ENCODE data around the gene SEMA3G.

Gene SEMA3G

DNA sequence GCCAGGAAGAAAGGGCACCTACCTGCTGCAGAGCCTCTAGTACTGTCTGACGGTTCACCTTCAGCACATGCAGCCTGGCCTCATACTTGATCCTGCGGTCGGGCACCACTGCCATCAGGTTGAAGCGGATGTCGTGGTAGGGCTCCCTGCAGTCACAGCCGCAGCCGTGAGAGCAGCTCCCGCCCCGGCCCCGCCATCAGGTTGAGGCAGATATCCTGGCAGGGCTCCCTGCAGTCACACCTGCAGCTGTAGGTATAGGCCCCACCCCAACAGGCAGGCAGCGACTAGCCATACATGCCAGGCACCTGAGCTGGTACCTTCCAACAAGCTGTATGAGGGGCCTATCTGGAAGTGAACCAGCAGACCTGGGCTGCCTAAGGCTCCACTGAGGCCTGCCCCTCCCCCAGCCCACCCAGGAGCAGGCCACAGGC lies 38.7 kb downstream of the SEMA3G start:
- H2AFZ ChIP-seq (ENCODE audit: low read length) = no peak overlapping the region
- H3K9ac ChIP-seq (ENCODE audit: low read depth, low read length, poor library complexity, severe bottlenecking) = no peak overlapping the region
- TF ChIP-seq, protein P1, sequence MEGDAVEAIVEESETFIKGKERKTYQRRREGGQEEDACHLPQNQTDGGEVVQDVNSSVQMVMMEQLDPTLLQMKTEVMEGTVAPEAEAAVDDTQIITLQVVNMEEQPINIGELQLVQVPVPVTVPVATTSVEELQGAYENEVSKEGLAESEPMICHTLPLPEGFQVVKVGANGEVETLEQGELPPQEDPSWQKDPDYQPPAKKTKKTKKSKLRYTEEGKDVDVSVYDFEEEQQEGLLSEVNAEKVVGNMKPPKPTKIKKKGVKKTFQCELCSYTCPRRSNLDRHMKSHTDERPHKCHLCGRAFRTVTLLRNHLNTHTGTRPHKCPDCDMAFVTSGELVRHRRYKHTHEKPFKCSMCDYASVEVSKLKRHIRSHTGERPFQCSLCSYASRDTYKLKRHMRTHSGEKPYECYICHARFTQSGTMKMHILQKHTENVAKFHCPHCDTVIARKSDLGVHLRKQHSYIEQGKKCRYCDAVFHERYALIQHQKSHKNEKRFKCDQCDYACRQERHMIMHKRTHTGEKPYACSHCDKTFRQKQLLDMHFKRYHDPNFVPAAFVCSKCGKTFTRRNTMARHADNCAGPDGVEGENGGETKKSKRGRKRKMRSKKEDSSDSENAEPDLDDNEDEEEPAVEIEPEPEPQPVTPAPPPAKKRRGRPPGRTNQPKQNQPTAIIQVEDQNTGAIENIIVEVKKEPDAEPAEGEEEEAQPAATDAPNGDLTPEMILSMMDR (conservative IDR thresholded peaks at IDR 0.05; ENCODE audit: low read length) = no peak
- no peak for TF ChIP-seq EZH2phosphoT487 (IDR thresholded peaks at IDR 0.05; ENCODE audit: borderline replicate concordance)

DNA sequence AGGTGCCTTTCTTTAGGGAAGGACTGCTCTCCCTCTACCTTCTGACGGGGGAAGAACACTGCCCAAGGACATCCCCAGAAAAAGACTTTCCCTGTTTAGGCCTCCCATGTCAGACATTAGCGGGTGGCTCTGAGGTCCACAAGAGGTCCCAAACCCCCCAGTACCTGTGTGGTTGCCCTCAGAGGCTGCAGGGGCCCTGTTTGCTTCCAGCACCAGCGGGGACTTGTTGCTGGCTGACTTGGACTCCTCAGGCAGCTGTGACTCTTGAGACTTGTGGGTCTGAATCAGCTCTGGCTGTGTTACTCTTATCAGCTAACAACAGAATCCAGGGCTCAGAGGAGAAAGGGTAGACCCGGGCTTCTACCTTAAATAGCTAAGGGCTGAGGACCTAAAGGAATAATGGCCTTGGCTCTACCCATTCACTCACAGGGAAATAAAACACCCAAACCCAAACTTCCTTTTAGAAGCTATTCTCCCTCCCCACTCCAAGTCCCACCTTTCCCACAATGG lies 39.2 kb downstream of the SEMA3G start:
- H3F3A ChIP-seq (ENCODE audit: low read depth) = no peaks in the 10 kb centered on the region
- peaks cover 25% of the 10 kb centered on the region for H3K4me1 ChIP-seq (ENCODE audit: insufficient read depth, low read length, poor library complexity, severe bottlenecking)
- TF ChIP-seq, protein P1 (conservative IDR thresholded peaks at IDR 0.05; ENCODE audit: low read length) = no peak
- no peak for TF ChIP-seq EZH2phosphoT487 (IDR thresholded peaks at IDR 0.05; ENCODE audit: borderline replicate concordance)
- H3K4me2 ChIP-seq (ENCODE audit: low read depth, low read length, poor library complexity, severe bottlenecking) = peak overlapping the region; percentile 99
- H3K9me2 ChIP-seq (replicated peaks; ENCODE audit: low read depth, low read length) = no peaks in the 10 kb centered on the region
- H3K4me3 ChIP-seq (ENCODE audit: low read length, poor library complexity, severe bottlenecking) = no peak overlapping the region
- peaks cover 60% of the 10 kb centered on the region; the same call in 1 of the 2 replicates for H3K36me3 ChIP-seq (ENCODE audit: insufficient read depth, low read length)
- H3K9me3 ChIP-seq (ENCODE audit: insufficient read depth, low read depth, low read length) = no peaks in the 10 kb centered on the region
- H3K27me3 ChIP-seq (ENCODE audit: insufficient read depth, low read length, poor library complexity, severe bottlenecking) = no peaks in the 10 kb centered on the region
- H2AFZ ChIP-seq (ENCODE audit: low read length) = no peak overlapping the region
- peaks cover 18% of the 10 kb centered on the region for H4K20me1 ChIP-seq (ENCODE audit: insufficient read depth, low read length, poor library complexity, severe bottlenecking)
- no peak overlapping the region for H3K9ac ChIP-seq (ENCODE audit: low read depth, low read length, poor library complexity, severe bottlenecking)
- H3K79me2 ChIP-seq (ENCODE audit: insufficient read depth, low read length) = peaks cover 52% of the 10 kb centered on the region

More for the DNA sequence above, 38.7 kb downstream of the SEMA3G start:
- no peaks in the 10 kb centered on the region for H3K9me3 ChIP-seq (ENCODE audit: insufficient read depth, low read depth, low read length)
- peak overlapping the region; percentile 99 for H3K4me2 ChIP-seq (ENCODE audit: low read depth, low read length, poor library complexity, severe bottlenecking)
- H4K20me1 ChIP-seq (ENCODE audit: insufficient read depth, low read length, poor library complexity, severe bottlenecking) = peaks cover 23% of the 10 kb centered on the region
- peaks cover 55% of the 10 kb centered on the region; the same call in 1 of the 2 replicates for H3K36me3 ChIP-seq (ENCODE audit: insufficient read depth, low read length)
- no peaks in the 10 kb centered on the region; the same call in 1 of the 2 replicates for H3F3A ChIP-seq (ENCODE audit: low read depth)
- no peaks in the 10 kb centered on the region for H3K9me2 ChIP-seq (replicated peaks; ENCODE audit: low read depth, low read length)
- H3K27me3 ChIP-seq (ENCODE audit: insufficient read depth, low read length, poor library complexity, severe bottlenecking) = no peaks in the 10 kb centered on the region
- no peak overlapping the region for H3K4me3 ChIP-seq (ENCODE audit: low read length, poor library complexity, severe bottlenecking)
- H3K4me1 ChIP-seq (ENCODE audit: insufficient read depth, low read length, poor library complexity, severe bottlenecking) = peaks cover 25% of the 10 kb centered on the region
- H3K79me2 ChIP-seq (ENCODE audit: insufficient read depth, low read length) = peaks cover 58% of the 10 kb centered on the region

GRCh38 chr3:52405066-52405465 lies 39.8 kb downstream of the SEMA3G start:
- no peak overlapping the region for H3K4me3 ChIP-seq (ENCODE audit: low read length, poor library complexity, severe bottlenecking)
- no peak overlapping the region for H3K4me2 ChIP-seq (ENCODE audit: low read depth, low read length, poor library complexity, severe bottlenecking)
- TF ChIP-seq EZH2phosphoT487 (IDR thresholded peaks at IDR 0.05; ENCODE audit: borderline replicate concordance) = no peak
- TF ChIP-seq, protein P1 (conservative IDR thresholded peaks at IDR 0.05; ENCODE audit: low read length) = no peak
- peaks cover 51% of the 10 kb centered on the region for H3K79me2 ChIP-seq (ENCODE audit: insufficient read depth, low read length)
- H3K4me1 ChIP-seq (ENCODE audit: insufficient read depth, low read length, poor library complexity, severe bottlenecking) = peaks cover 25% of the 10 kb centered on the region
- H3K9ac ChIP-seq (ENCODE audit: low read depth, low read length, poor library complexity, severe bottlenecking) = no peak overlapping the region
- no peak overlapping the region for H2AFZ ChIP-seq (ENCODE audit: low read length)
- no peaks in the 10 kb centered on the region for H3F3A ChIP-seq (ENCODE audit: low read depth)
- H3K36me3 ChIP-seq (ENCODE audit: insufficient read depth, low read length) = peaks cover 64% of the 10 kb centered on the region; the same call in 1 of the 2 replicates
- peaks cover 18% of the 10 kb centered on the region for H4K20me1 ChIP-seq (ENCODE audit: insufficient read depth, low read length, poor library complexity, severe bottlenecking)
- H3K27me3 ChIP-seq (ENCODE audit: insufficient read depth, low read length, poor library complexity, severe bottlenecking) = no peaks in the 10 kb centered on the region
- H3K9me2 ChIP-seq (replicated peaks; ENCODE audit: low read depth, low read length) = no peaks in the 10 kb centered on the region
- no peaks in the 10 kb centered on the region for H3K9me3 ChIP-seq (ENCODE audit: insufficient read depth, low read depth, low read length)

Data from Loucy (cell line).